Measurements from ENCODE around the gene CT47A1.
"Not testable (repeated sequence)": the region's sequence is repeated elsewhere in the genome, so short reads cannot be mapped to it uniquely, and the experiment has no call there.

The CT47A1 gene

DNA sequence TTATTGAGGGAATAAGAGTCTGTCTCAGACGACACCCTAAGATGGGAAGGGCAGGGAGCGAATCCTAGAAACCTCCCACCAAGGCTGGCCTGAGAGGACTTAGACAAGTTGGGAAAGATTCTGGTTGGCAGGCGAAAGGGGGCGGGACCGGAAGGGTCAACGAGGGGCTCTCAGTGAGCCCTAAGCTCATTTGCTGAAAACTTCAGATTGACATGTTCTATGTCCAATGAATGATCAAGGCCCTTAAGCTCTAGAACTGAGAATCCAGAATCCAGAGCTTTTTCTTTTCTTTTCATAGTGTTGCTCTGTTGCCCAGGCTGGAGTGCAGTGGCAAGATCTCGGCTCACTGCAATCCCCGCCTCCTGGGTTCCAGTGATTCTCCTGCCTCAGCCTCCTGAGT, at the start of gene CT47A1:
Gene CT47A1, minus strand, starts transcription at position 101 of the 400 bp plus-strand sequence. CDS start 231 bp downstream, outside the sequence.
- ATAC-seq: not testable (repeated sequence)

DNA sequence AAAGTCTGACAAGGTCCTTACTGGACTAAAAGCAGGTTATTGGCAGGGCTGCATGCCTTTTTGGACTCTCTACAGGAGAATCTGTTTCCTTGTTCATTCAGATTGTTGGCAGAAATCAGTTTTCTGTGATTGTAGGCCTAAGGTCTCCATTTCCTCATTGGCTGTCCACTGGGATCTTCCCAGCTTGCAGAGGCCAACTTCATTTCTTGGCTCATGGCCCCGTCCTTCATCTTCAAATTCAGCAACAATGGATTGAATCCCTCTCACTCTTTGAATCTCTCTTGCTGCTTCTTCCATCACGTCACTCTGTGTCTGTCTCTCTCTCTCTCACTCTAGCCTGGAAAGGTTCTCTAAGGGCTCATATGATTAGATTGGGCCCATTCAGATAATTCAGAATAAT, 47.0 kb upstream of the CT47A1 start:
- no peak for ATAC-seq
- TF ChIP-seq OSR1 (CRISPR knock-in tag; IDR thresholded peaks at IDR 0.05): no peak
- no peak for TF ChIP-seq CSDC2 (CRISPR knock-in tag; IDR thresholded peaks at IDR 0.05)
- TF ChIP-seq ISL1 (CRISPR knock-in tag; IDR thresholded peaks at IDR 0.05): no peak
- no peak for TF ChIP-seq SNAI2 (CRISPR knock-in tag; IDR thresholded peaks at IDR 0.05)

DNA sequence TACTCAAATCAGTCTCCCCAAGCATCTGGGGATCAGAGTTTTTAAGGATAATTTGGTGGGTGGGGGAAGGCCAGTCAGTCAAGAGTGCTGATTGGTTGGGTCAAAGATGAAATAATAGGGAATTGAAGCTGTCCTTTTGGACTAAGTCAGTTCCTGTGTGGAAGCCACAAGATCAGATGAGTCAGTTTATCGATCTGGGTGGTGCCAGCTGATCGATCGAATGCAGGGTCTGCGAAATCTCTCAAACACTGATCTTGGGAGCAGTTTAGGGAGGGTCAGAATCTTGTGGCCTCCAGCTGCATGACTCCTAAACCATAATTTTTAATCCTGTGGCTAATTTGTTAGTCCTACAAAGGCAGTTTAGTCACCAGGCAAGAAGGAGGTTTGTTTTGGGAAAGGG, 44.5 kb upstream of the CT47A1 start:
- TF ChIP-seq, protein P1, sequence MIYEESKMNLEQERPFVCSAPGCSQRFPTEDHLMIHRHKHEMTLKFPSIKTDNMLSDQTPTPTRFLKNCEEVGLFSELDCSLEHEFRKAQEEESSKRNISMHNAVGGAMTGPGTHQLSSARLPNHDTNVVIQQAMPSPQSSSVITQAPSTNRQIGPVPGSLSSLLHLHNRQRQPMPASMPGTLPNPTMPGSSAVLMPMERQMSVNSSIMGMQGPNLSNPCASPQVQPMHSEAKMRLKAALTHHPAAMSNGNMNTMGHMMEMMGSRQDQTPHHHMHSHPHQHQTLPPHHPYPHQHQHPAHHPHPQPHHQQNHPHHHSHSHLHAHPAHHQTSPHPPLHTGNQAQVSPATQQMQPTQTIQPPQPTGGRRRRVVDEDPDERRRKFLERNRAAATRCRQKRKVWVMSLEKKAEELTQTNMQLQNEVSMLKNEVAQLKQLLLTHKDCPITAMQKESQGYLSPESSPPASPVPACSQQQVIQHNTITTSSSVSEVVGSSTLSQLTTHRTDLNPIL (CRISPR knock-in tag; IDR thresholded peaks at IDR 0.05; ENCODE audit: low read depth): no peak
- TF ChIP-seq GLIS3 (CRISPR knock-in tag; IDR thresholded peaks at IDR 0.05): no peak
- TF ChIP-seq ARNTL (CRISPR knock-in tag; IDR thresholded peaks at IDR 0.05; ENCODE audit: borderline replicate concordance, low read depth): no peak
- no peak for TF ChIP-seq ZFP3 (CRISPR knock-in tag; IDR thresholded peaks at IDR 0.05)
- no peak for TF ChIP-seq PPARA (CRISPR knock-in tag; IDR thresholded peaks at IDR 0.05; ENCODE audit: borderline replicate concordance)
- no peak for TF ChIP-seq ZNF70 (CRISPR knock-in tag; IDR thresholded peaks at IDR 0.05)

DNA sequence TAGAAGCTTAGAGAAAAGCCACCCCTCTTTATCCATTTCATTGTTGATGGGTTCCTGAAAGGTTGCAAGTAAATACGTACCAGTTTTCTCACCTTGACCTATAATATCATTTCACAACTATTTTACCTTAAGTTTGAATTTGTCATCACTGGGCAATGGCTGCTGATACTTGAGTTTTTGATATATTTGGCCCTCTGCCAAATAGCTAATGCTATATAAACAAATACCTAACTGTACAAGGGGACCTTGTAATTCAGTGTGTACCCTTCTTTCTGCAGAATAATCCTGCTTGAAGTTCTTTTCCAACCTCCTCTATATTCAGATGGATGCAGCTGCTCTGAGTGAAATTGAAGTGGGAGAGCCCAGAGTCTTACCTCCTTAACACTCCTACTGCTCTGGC, 42.9 kb upstream of the CT47A1 start:
- no peak for TF ChIP-seq ZFP30 (CRISPR knock-in tag; IDR thresholded peaks at IDR 0.05)
- TF ChIP-seq ZNF70 (CRISPR knock-in tag; IDR thresholded peaks at IDR 0.05): no peak
- no peak for TF ChIP-seq TOX (CRISPR knock-in tag; IDR thresholded peaks at IDR 0.05; ENCODE audit: borderline replicate concordance)
- TF ChIP-seq TCF4 (CRISPR knock-in tag; IDR thresholded peaks at IDR 0.05; ENCODE audit: borderline replicate concordance): no peak
- TF ChIP-seq PPARA (CRISPR knock-in tag; IDR thresholded peaks at IDR 0.05; ENCODE audit: borderline replicate concordance): no peak
- no peak for TF ChIP-seq ZNF8 (CRISPR knock-in tag; IDR thresholded peaks at IDR 0.05)
- no peak for TF ChIP-seq RARB (CRISPR knock-in tag; IDR thresholded peaks at IDR 0.05)
- TF ChIP-seq GLIS3 (CRISPR knock-in tag; IDR thresholded peaks at IDR 0.05): no peak
- TF ChIP-seq OSR1 (CRISPR knock-in tag; IDR thresholded peaks at IDR 0.05): no peak
- no peak for TF ChIP-seq ESRRG (CRISPR knock-in tag; IDR thresholded peaks at IDR 0.05)
- ATAC-seq: no peak

More for the DNA sequence above, 44.5 kb upstream of the CT47A1 start:
- no peak for ATAC-seq

DNA sequence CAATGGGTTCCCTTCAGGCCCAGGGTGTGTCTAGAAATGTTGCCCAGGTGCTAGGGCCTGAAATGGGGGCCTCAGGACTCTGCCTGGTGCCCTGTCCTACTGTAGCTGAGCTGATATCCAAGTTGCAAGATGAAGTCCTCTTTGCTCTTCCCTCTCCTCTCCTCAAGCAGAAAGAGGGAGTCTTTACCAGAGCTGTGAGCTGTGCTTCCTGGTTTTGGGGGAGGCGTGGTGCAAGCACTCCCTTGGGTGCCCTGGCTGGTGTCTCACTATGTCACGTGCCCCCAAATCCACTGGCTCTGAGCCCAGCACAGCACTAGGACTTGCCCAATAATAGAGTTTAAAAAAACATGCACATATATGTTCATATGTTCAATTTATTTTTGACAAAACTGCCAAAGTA, 29.3 kb upstream of the CT47A1 start:
- no peak for ATAC-seq
- TF ChIP-seq PPARA (CRISPR knock-in tag; IDR thresholded peaks at IDR 0.05; ENCODE audit: borderline replicate concordance): no peak
- TF ChIP-seq TCF4 (CRISPR knock-in tag; IDR thresholded peaks at IDR 0.05; ENCODE audit: borderline replicate concordance): no peak
- TF ChIP-seq ZC3H10 (CRISPR knock-in tag; IDR thresholded peaks at IDR 0.05): no peak
- TF ChIP-seq, protein P2, sequence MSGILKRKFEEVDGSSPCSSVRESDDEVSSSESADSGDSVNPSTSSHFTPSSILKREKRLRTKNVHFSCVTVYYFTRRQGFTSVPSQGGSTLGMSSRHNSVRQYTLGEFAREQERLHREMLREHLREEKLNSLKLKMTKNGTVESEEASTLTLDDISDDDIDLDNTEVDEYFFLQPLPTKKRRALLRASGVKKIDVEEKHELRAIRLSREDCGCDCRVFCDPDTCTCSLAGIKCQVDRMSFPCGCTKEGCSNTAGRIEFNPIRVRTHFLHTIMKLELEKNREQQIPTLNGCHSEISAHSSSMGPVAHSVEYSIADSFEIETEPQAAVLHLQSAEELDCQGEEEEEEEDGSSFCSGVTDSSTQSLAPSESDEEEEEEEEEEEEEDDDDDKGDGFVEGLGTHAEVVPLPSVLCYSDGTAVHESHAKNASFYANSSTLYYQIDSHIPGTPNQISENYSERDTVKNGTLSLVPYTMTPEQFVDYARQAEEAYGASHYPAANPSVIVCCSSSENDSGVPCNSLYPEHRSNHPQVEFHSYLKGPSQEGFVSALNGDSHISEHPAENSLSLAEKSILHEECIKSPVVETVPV (CRISPR knock-in tag; IDR thresholded peaks at IDR 0.05): no peak
- TF ChIP-seq ISL1 (CRISPR knock-in tag; IDR thresholded peaks at IDR 0.05): no peak
- TF ChIP-seq ZNF565 (CRISPR knock-in tag; conservative IDR thresholded peaks at IDR 0.05; ENCODE audit: low read depth): no peak
- TF ChIP-seq, protein P1 (CRISPR knock-in tag; IDR thresholded peaks at IDR 0.05; ENCODE audit: low read depth): no peak
- TF ChIP-seq SNAI2 (CRISPR knock-in tag; IDR thresholded peaks at IDR 0.05): no peak
- no peak for TF ChIP-seq ZNF8 (CRISPR knock-in tag; IDR thresholded peaks at IDR 0.05)

DNA sequence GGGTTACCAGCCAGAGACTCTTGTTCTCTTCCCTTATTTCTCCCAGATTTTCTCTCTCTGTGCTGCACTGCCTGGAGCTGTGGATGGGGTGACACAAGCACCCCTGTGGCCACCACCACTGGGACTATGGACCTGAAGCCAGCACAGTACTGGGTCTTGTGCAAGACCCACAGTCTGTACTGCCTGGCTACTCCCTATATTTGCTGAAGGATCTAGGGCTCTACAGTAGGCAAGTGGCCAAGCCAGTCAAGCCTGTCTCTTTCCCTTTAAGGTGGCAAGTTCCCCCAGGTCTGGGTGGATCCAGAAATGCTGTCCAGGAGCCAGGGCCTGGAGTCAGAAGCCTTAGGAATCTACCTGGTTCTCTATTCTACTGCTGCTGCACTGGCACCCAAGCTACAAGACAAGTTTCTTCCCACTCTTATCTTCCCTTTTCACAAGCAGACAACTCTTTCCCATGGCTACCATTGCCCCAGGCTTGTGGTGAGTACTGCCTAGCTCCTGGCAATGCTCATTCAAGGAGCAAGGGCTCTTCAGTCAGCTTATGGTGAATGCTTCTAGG, 28.4 kb upstream of the CT47A1 start:
- TF ChIP-seq ZC3H10 (CRISPR knock-in tag; IDR thresholded peaks at IDR 0.05) (no peak), CSDC2 (CRISPR knock-in tag; IDR thresholded peaks at IDR 0.05) (no peak), ISL1 (CRISPR knock-in tag; IDR thresholded peaks at IDR 0.05) (no peak), ZNF70 (CRISPR knock-in tag; IDR thresholded peaks at IDR 0.05) (no peak)
- TF ChIP-seq, protein P1 (CRISPR knock-in tag; IDR thresholded peaks at IDR 0.05; ENCODE audit: low read depth): no peak
- no peak for ATAC-seq

Data from SK-N-SH treated with all-trans-retinoic acid at 6 μM for 48 hours (cell line).